Tibial nerve (tissue), 4 donors: Measurements from ENCODE around the gene KRTAP16-1. TPM values are rescaled to one million over a fixed set of nuclear protein-coding genes. Genes with fewer than 3 reads are reported as not detected.

Experiments used
- DNase-seq, 2 donors: peaks; one replicate each; pipeline ENCODE4 v3.0.0-alpha.2; 2019; ENCODE audit warnings: low spot score in 2 of 2
- H3K27ac ChIP-seq, 4 donors: fragments of 200-600 bp; sonication (generic) in 3 of 4; one replicate each; pipeline ENCODE4 v1.5.1; 2017 to 2019; ENCODE audit warnings: mild to moderate bottlenecking in 1 of 4
- H3K27me3 ChIP-seq, 2 donors: fragments of 200-600 bp; sonication (generic) in 1 of 2; one replicate each; pipeline versions ENCODE4 v1.5.1 to v1.6.0; 2017 to 2019
- H3K36me3 ChIP-seq, 3 donors: fragments of 200-600 bp; sonication (generic); one replicate each; pipeline ENCODE4 v1.5.1; 2018 to 2019
- H3K4me1 ChIP-seq, 4 donors: fragments of 200-600 bp; sonication (generic) in 3 of 4; one replicate each; pipeline ENCODE4 v1.5.1; 2017 to 2019
- H3K4me3 ChIP-seq, 4 donors: fragments of 200-600 bp; sonication (generic) in 3 of 4; one replicate each; pipeline ENCODE4 v1.5.1; 2017 to 2019; ENCODE audit warnings: mild to moderate bottlenecking in 1 of 4, moderate library complexity in 1 of 4
- H3K9me3 ChIP-seq, 4 donors: fragments of 200-600 bp; sonication (generic) in 3 of 4; one replicate each; pipeline ENCODE4 v1.5.1; 2017 to 2019
- CTCF ChIP-seq, 5 experiments: fragments of 200-600 bp in 3 of 5; fragments of 450-650 bp in 2 of 5; sonication (generic) in 3 of 5; IDR thresholded peaks; one replicate each; pipeline ENCODE4 v1.5.1; 2016 to 2019; ENCODE audit warnings: antibody characterized with exemption in 5 of 5, mild to moderate bottlenecking in 3 of 5, moderate library complexity in 2 of 5
- EP300 ChIP-seq, 2 donors: sonication (generic); formaldehyde crosslinking; IDR thresholded peaks; one replicate each; pipeline ENCODE4 v1.6.1; 2017; ENCODE audit warnings: antibody characterized with exemption in 2 of 2, mild to moderate bottlenecking in 1 of 2
- POLR2A ChIP-seq, 2 donors: fragments of 450-650 bp; IDR thresholded peaks; one replicate each; pipeline ENCODE4 v1.6.1; 2017; ENCODE audit warnings: antibody characterized with exemption in 2 of 2, mild to moderate bottlenecking in 2 of 2, moderate library complexity in 2 of 2
- WGBS, 2 donors: methylation state at CpG; one replicate each; pipeline ENCODE4 v1.1.5; 2018; 5-methylcytosine and 5-hydroxymethylcytosine counted together
- total RNA-seq, 4 donors: library from RNA; depleted of rRNA; stranded (reverse); fragments of >200 nt; gene quantifications; one replicate each; pipeline ENCODE4 v1.1.0, GENCODE V29; 2016

Gene KRTAP16-1
- total RNA-seq, 4 donors from 2014 or later: not detected

- no peak for DNase-seq
- Histone ChIP-seq H3K27me3 (no peaks in the 10 kb centered on the region), H3K36me3 (no peaks in the 10 kb centered on the region), H3K4me3 (no peak overlapping the region), H3K9me3 (no peaks in the 10 kb centered on the region), H3K27ac (no peak overlapping the region), H3K4me1 (peaks cover 0 to 7% (median 0%) of the 10 kb centered on the region in 4 donors)
- TF ChIP-seq POLR2A (IDR thresholded peaks at IDR 0.05) (no peak), EP300 (IDR thresholded peaks at IDR 0.05) (no peak), CTCF (IDR thresholded peaks at IDR 0.05) (no peak)
- WGBS, 2 donors: 73 to 82% methylated on average over 9 of the region's 9 CpGs
These were observed 1.5 kb downstream of the KRTAP16-1 start for GRCh38 chr17:41307647-41308046.

GRCh38 chr17:41304091-41304490 lies 5.0 kb downstream of the KRTAP16-1 start:
- 81 to 85% methylated on average over 12 of the region's 12 CpGs for WGBS, 2 donors
- no peak overlapping the region for H3K27ac ChIP-seq
- H3K9me3 ChIP-seq: peaks cover 0 to 6% (median 0%) of the 10 kb centered on the region in 4 donors
- H3K4me1 ChIP-seq: peaks cover 0 to 4% (median 0%) of the 10 kb centered on the region in 4 donors
- no peaks in the 10 kb centered on the region for H3K36me3 ChIP-seq
- TF ChIP-seq POLR2A (IDR thresholded peaks at IDR 0.05) (no peak), EP300 (IDR thresholded peaks at IDR 0.05) (no peak)
- H3K4me3 ChIP-seq: no peak overlapping the region
- H3K27me3 ChIP-seq: no peaks in the 10 kb centered on the region
- no peak for DNase-seq

- H3K4me3 ChIP-seq: no peak overlapping the region
- peaks cover 0 to 14% (median 0%) of the 10 kb centered on the region in 4 donors for H3K9me3 ChIP-seq
- no peaks in the 10 kb centered on the region for H3K27me3 ChIP-seq
- H3K4me1 ChIP-seq: no peaks in the 10 kb centered on the region
- no peaks in the 10 kb centered on the region for H3K36me3 ChIP-seq
- H3K27ac ChIP-seq: no peak overlapping the region
- no peak for TF ChIP-seq CTCF (IDR thresholded peaks at IDR 0.05)
- TF ChIP-seq EP300 (IDR thresholded peaks at IDR 0.05): no peak
- TF ChIP-seq POLR2A (IDR thresholded peaks at IDR 0.05): no peak
- no peak for DNase-seq
- WGBS, 2 donors: 79 to 93% methylated on average over 4 of the region's 4 CpGs
These were observed 6.1 kb downstream of the KRTAP16-1 start for GRCh38 chr17:41302981-41303380.

DNA sequence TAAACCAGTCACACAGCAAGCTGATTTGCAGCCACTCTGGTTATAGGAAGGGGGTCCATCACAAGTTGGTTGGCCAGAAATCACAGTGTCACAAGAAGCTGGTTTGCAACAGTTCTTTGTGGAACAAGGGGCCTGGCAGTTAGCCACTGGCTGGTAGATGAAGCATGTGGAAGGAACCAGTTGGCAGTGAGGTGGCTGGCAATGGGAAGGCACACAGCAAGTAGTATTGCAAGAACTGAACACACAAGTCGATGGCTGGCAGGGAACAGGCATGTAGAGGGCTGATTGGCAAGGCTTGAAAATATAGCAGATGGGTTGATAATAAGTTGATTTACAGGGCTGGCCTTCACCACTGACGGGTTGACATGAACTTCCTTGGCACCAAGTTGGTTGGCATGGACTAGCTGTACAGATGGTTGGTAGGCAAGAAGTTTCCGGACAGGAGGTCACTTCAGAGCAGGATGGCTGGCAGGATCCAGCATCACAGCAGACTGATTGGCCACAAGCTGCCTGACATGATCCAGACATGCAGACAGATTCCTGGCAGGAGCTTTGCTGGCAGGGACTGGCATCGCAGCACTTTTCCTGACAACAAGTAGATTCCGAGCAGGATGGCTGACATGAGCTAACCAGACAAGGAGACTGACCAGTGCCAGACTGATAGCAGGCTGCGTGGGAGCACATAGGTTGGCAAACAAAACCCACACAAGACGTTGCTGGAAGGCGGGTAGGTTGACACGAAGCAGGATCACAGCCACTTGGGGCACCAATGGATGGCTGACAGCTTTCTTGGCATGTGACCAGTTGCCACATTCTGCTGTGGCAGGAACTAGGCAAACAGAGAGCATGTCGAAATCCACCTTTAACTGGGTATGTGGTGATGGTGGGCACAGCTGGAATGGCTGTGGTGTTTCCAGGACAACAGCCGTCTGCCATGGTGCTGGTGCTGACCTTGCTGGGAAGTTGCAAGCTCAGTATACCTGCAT lies 6.9 kb downstream of the KRTAP16-1 start, which contains the start of gene KRTAP29-1:
Gene KRTAP29-1, minus strand, starts transcription at position 936 of the 986 bp plus-strand sequence. Its CDS starts 0 bp downstream, at position 936.
- no peak for DNase-seq
- WGBS, 2 donors: 82 to 86% methylated on average over 10 of the region's 11 CpGs
- no peak within 1 kb of the TSS for H3K27ac ChIP-seq
- no peaks in the 10 kb centered on the region for H3K4me1 ChIP-seq
- TF ChIP-seq POLR2A (IDR thresholded peaks at IDR 0.05) (no peak), CTCF (IDR thresholded peaks at IDR 0.05) (no peak), EP300 (IDR thresholded peaks at IDR 0.05) (no peak)
- H3K4me3 ChIP-seq: no peak within 1 kb of the TSS
- H3K27me3 ChIP-seq: no peaks in the 10 kb centered on the region
- no peaks in the 10 kb centered on the region for H3K36me3 ChIP-seq
- H3K9me3 ChIP-seq: peaks cover 0 to 14% (median 0%) of the 10 kb centered on the region in 4 donors

DNA sequence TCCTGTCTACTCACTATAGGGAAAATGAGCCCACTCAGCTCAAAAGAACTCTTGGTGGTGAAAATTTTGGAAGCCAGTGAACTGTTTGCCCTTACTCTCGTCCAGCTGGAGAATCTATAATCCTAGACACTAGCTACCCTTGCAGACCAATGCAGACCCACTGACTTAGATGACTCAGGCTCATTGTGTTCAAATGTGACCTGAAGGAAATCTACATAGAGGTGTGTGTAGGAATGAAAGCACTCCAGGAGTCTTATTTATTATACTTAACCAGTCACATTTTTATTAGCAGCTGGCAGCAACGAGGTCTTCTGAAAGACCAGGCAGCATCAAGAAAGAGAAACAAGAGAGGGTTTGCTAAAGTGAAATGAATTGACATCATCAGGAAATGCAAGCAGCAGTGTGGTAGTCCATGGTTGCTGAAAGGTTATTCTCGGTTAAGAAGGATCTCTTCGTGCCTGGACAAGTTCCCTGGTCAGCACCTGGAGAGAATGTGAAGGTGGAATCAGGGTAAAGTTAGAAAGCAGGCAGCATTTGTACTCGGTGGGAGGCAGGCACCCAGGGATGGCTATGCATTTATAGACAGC lies 7.8 kb downstream of the KRTAP16-1 start:
- H3K36me3 ChIP-seq: no peaks in the 10 kb centered on the region
- H3K4me1 ChIP-seq: no peaks in the 10 kb centered on the region
- H3K27ac ChIP-seq: no peak overlapping the region
- H3K27me3 ChIP-seq: no peaks in the 10 kb centered on the region
- DNase-seq: no peak
- peaks cover 0 to 14% (median 0%) of the 10 kb centered on the region in 4 donors for H3K9me3 ChIP-seq
- 72 to 74% methylated on average over 5 of the region's 5 CpGs for WGBS, 2 donors
- H3K4me3 ChIP-seq: no peak overlapping the region
- TF ChIP-seq CTCF (IDR thresholded peaks at IDR 0.05): no peak
- no peak for TF ChIP-seq POLR2A (IDR thresholded peaks at IDR 0.05)
- no peak for TF ChIP-seq EP300 (IDR thresholded peaks at IDR 0.05)
